ENCODE data around the gene RBBP8NL. TPM values are rescaled to one million over a fixed set of nuclear protein-coding genes. Genes with fewer than 3 reads are reported as not detected.

Gene RBBP8NL
- total RNA-seq, 1 donor from 2014 or later, result not detected

GRCh38 chr20:62451970-62452369, 24.6 kb upstream of the RBBP8NL start:
- Mint-ChIP-seq H3K4me3 (ENCODE audit: unreplicated experiment) (no peak overlapping the region), H3K27me3 (ENCODE audit: unreplicated experiment) (peaks cover 5% of the 10 kb centered on the region), H3K9me3 (ENCODE audit: unreplicated experiment) (no peaks in the 10 kb centered on the region), H3K36me3 (ENCODE audit: unreplicated experiment) (no peaks in the 10 kb centered on the region), H3K4me1 (ENCODE audit: unreplicated experiment) (no peaks in the 10 kb centered on the region), H3K27ac (ENCODE audit: unreplicated experiment) (no peak overlapping the region)
- no peak for DNase-seq (ENCODE audit: extremely low spot score, unreplicated experiment)
- TF ChIP-seq CTCF (IDR thresholded peaks at IDR 0.05), result no peak

- Mint-ChIP-seq H3K4me3 (ENCODE audit: unreplicated experiment) (no peak overlapping the region), H3K9me3 (ENCODE audit: unreplicated experiment) (no peaks in the 10 kb centered on the region), H3K27ac (ENCODE audit: unreplicated experiment) (no peak overlapping the region), H3K36me3 (ENCODE audit: unreplicated experiment) (no peaks in the 10 kb centered on the region), H3K4me1 (ENCODE audit: unreplicated experiment) (no peaks in the 10 kb centered on the region), H3K27me3 (ENCODE audit: unreplicated experiment) (peaks cover 5% of the 10 kb centered on the region)
- no peak for TF ChIP-seq CTCF (IDR thresholded peaks at IDR 0.05)
- DNase-seq (ENCODE audit: extremely low spot score, unreplicated experiment), result no peak
Observed at GRCh38 chr20:62451156-62451767, 23.9 kb upstream of the RBBP8NL start.

GRCh38 chr20:62449951-62450691, 22.8 kb upstream of the RBBP8NL start:
- peaks cover 5% of the 10 kb centered on the region for H3K27me3 Mint-ChIP-seq (ENCODE audit: unreplicated experiment)
- H3K9me3 Mint-ChIP-seq (ENCODE audit: unreplicated experiment), result no peaks in the 10 kb centered on the region
- no peak for TF ChIP-seq CTCF (IDR thresholded peaks at IDR 0.05)
- no peak overlapping the region for H3K27ac Mint-ChIP-seq (ENCODE audit: unreplicated experiment)
- H3K4me3 Mint-ChIP-seq (ENCODE audit: unreplicated experiment), result no peak overlapping the region
- DNase-seq (ENCODE audit: extremely low spot score, unreplicated experiment), result no peak
- no peaks in the 10 kb centered on the region for H3K4me1 Mint-ChIP-seq (ENCODE audit: unreplicated experiment)
- no peaks in the 10 kb centered on the region for H3K36me3 Mint-ChIP-seq (ENCODE audit: unreplicated experiment)

GRCh38 chr20:62448788-62449187, 21.4 kb upstream of the RBBP8NL start:
- H3K4me3 Mint-ChIP-seq (ENCODE audit: unreplicated experiment), result no peak overlapping the region
- no peaks in the 10 kb centered on the region for H3K36me3 Mint-ChIP-seq (ENCODE audit: unreplicated experiment)
- no peak for DNase-seq (ENCODE audit: extremely low spot score, unreplicated experiment)
- no peak overlapping the region for H3K27ac Mint-ChIP-seq (ENCODE audit: unreplicated experiment)
- no peaks in the 10 kb centered on the region for H3K4me1 Mint-ChIP-seq (ENCODE audit: unreplicated experiment)
- TF ChIP-seq CTCF (IDR thresholded peaks at IDR 0.05), result no peak
- H3K9me3 Mint-ChIP-seq (ENCODE audit: unreplicated experiment), result no peaks in the 10 kb centered on the region
- H3K27me3 Mint-ChIP-seq (ENCODE audit: unreplicated experiment), result peaks cover 5% of the 10 kb centered on the region

- Mint-ChIP-seq H3K4me3 (ENCODE audit: unreplicated experiment) (no peak overlapping the region), H3K27ac (ENCODE audit: unreplicated experiment) (no peak overlapping the region), H3K4me1 (ENCODE audit: unreplicated experiment) (no peaks in the 10 kb centered on the region), H3K27me3 (ENCODE audit: unreplicated experiment) (peaks cover 6% of the 10 kb centered on the region), H3K36me3 (ENCODE audit: unreplicated experiment) (no peaks in the 10 kb centered on the region), H3K9me3 (ENCODE audit: unreplicated experiment) (no peaks in the 10 kb centered on the region)
- TF ChIP-seq CTCF (IDR thresholded peaks at IDR 0.05), result no peak
- DNase-seq (ENCODE audit: extremely low spot score, unreplicated experiment), result no peak
Observed at GRCh38 chr20:62448038-62448437, 20.7 kb upstream of the RBBP8NL start.
